Ramos (cell line): ENCODE measurements around the gene C22orf31.

Source experiments
- in situ Hi-C: fragments of 300-500 bp; cut with MboI; formaldehyde crosslinking; loops from one replicate; pipeline ENCODE4 v1.14.3; 2022; ENCODE audit warnings: low sequenced_read_pairs; ENCODE audit not compliant: unreplicated experiment

Gene C22orf31

GRCh38 chr22:29031227-29032011 is 30.2 kb downstream of the C22orf31 start:
- in situ Hi-C loops, result loop anchor here (10.0 kb wide), 1 partner anchor 177 kb away; no protein-coding TSS in a partner anchor

GRCh38 chr22:29030618-29031226 is 30.9 kb downstream of the C22orf31 start:
- in situ Hi-C loops, result loop anchor here (10.0 kb wide), 1 partner anchor 176 kb away; no protein-coding TSS in a partner anchor

GRCh38 chr22:29030016-29030617 is 31.5 kb downstream of the C22orf31 start:
- in situ Hi-C loops, result loop anchor here (10.0 kb wide), 1 partner anchor 175 kb away; no protein-coding TSS in a partner anchor

GRCh38 chr22:29029202-29030000 is 32.2 kb downstream of the C22orf31 start:
- in situ Hi-C loops, result no loop called here

GRCh38 chr22:29028468-29028867 is 33.2 kb downstream of the C22orf31 start:
- in situ Hi-C loops, result no loop called here

GRCh38 chr22:29026579-29026978 is 35.1 kb downstream of the C22orf31 start:
- in situ Hi-C loops, result no loop called here

- in situ Hi-C loops, result no loop called here
Measured at GRCh38 chr22:29023172-29023796, 38.3 kb downstream of the C22orf31 start.

GRCh38 chr22:29022101-29022817 is 39.4 kb downstream of the C22orf31 start:
- in situ Hi-C loops, result no loop called here

GRCh38 chr22:29018293-29019189 is 43.1 kb downstream of the C22orf31 start:
- in situ Hi-C loops, result no loop called here

- in situ Hi-C loops, result no loop called here
Measured at GRCh38 chr22:29016067-29016938, 45.3 kb downstream of the C22orf31 start.

GRCh38 chr22:29014773-29015172 is 46.9 kb downstream of the C22orf31 start:
- in situ Hi-C loops, result no loop called here

- in situ Hi-C loops, result no loop called here
Measured at GRCh38 chr22:29014293-29014692, 47.3 kb downstream of the C22orf31 start.

GRCh38 chr22:29012952-29013351 is 48.7 kb downstream of the C22orf31 start:
- in situ Hi-C loops, result no loop called here

- in situ Hi-C loops, result no loop called here
Measured at GRCh38 chr22:29012101-29012433, 49.6 kb downstream of the C22orf31 start.

GRCh38 chr22:29011240-29012100 is 50.2 kb downstream of the C22orf31 start:
- in situ Hi-C loops, result no loop called here

GRCh38 chr22:29009148-29009547 is 52.5 kb downstream of the C22orf31 start:
- in situ Hi-C loops, result no loop called here
